Measurements from ENCODE around the gene PALM2AKAP2. TPM values are rescaled to one million over a fixed set of nuclear protein-coding genes. Genes with fewer than 3 reads are reported as not detected.

Gene PALM2AKAP2
- total and polyA plus RNA-seq, 11 donors: 4.1 to 132 (median 81.3) TPM

GRCh38 chr9:109735801-109736200 is 44.2 kb upstream of the PALM2AKAP2 start:
- ATAC-seq (peak in 3 of 4 donors; percentile 29 to 73 (median 66)), DNase-seq (peak in 4 of 5 donors; percentile 35 to 54 (median 46))

GRCh38 chr9:109737295-109737694 is 42.7 kb upstream of the PALM2AKAP2 start:
- H3K4me1 ChIP-seq: peaks cover 0 to 22% (median 10%) of the 10 kb centered on the region in 12 donors
- WGBS, 4 donors: 50 to 76% (median 64%) methylated on average over 1 of the region's 1 CpG
- H3K27me3 ChIP-seq: no peaks in the 10 kb centered on the region
- H3K27ac ChIP-seq: no peak overlapping the region
- TF ChIP-seq POLR2A (IDR thresholded peaks at IDR 0.05): no peak
- no peak for TF ChIP-seq CTCF (IDR thresholded peaks at IDR 0.05)
- no peak overlapping the region for H3K4me3 ChIP-seq
- intact Hi-C loops (cut with DNase I): no loop called here
- no peaks in the 10 kb centered on the region for H3K9me3 ChIP-seq
- H3K36me3 ChIP-seq: no peaks in the 10 kb centered on the region
- peak; percentile 44 to 89 (median 78) for ATAC-seq
- peak in 1 of 5 donors; percentile 12 for DNase-seq

More at GRCh38 chr9:109735801-109736200, 44.2 kb upstream of the PALM2AKAP2 start:
- Histone ChIP-seq H3K4me3 (no peak overlapping the region), H3K36me3 (no peaks in the 10 kb centered on the region), H3K9me3 (no peaks in the 10 kb centered on the region), H3K27ac (peak overlapping the region in 3 of 12 donors; percentile 2 to 24 (median 13)), H3K27me3 (no peaks in the 10 kb centered on the region), H3K4me1 (peaks cover 0 to 21% (median 10%) of the 10 kb centered on the region in 12 donors)
- intact Hi-C loops (cut with DNase I): no loop called here
- WGBS, 4 donors: 53 to 75% (median 61%) methylated on average over 6 of the region's 6 CpGs
- TF ChIP-seq POLR2A (IDR thresholded peaks at IDR 0.05): no peak
- TF ChIP-seq CTCF (IDR thresholded peaks at IDR 0.05): no peak

- intact Hi-C loops (cut with DNase I): no loop called here
- Histone ChIP-seq H3K4me3 (no peak overlapping the region), H3K9me3 (no peaks in the 10 kb centered on the region), H3K27me3 (no peaks in the 10 kb centered on the region), H3K27ac (no peak overlapping the region), H3K4me1 (peaks cover 0 to 35% (median 13%) of the 10 kb centered on the region in 12 donors), H3K36me3 (no peaks in the 10 kb centered on the region)
- ATAC-seq: no peak
- no peak for DNase-seq
- TF ChIP-seq POLR2A (IDR thresholded peaks at IDR 0.05) (no peak), CTCF (IDR thresholded peaks at IDR 0.05) (no peak)
- WGBS, 4 donors: 76 to 78% (median 77%) methylated on average over 3 of the region's 3 CpGs
These were observed 40.2 kb upstream of the PALM2AKAP2 start for GRCh38 chr9:109739760-109740159.

GRCh38 chr9:109742776-109743348 is 37.1 kb upstream of the PALM2AKAP2 start:
- Histone ChIP-seq H3K4me3 (no peak overlapping the region), H3K27ac (peak overlapping the region in 2 of 12 donors; percentile 7 to 58), H3K36me3 (no peaks in the 10 kb centered on the region), H3K4me1 (peaks cover 0 to 42% (median 14%) of the 10 kb centered on the region in 12 donors), H3K9me3 (no peaks in the 10 kb centered on the region), H3K27me3 (no peaks in the 10 kb centered on the region)
- WGBS, 4 donors: 33 to 50% (median 47%) methylated on average over 2 of the region's 2 CpGs
- peak in 2 of 5 donors; percentile 30 to 36 for DNase-seq
- TF ChIP-seq POLR2A (IDR thresholded peaks at IDR 0.05) (no peak), CTCF (IDR thresholded peaks at IDR 0.05) (no peak)
- no peak for ATAC-seq
- intact Hi-C loops (cut with DNase I): no loop called here

Data from heart left ventricle (tissue), 16 donors.